Mesothelial cell of epicardium (in vitro differentiated cells): ENCODE measurements around the gene NPAT. TPM values are rescaled to one million over a fixed set of nuclear protein-coding genes. Genes with fewer than 3 reads are reported as not detected.
A peak's percentile ranks its signal among the peaks of the same experiment; 100 is the strongest.
"Not testable (repeated sequence)": the region's sequence is repeated elsewhere in the genome, so short reads cannot be mapped to it uniquely, and the experiment has no call there.

ENCODE experiments used
- DNase-seq, 2 experiments: peaks; one replicate each; pipeline ENCODE4 v3.0.0; 2021; ENCODE audit warnings: low spot score in 2 of 2; ENCODE audit not compliant: unreplicated experiment in 2 of 2
- H3K27ac Mint-ChIP-seq: 2 replicates; pipeline ENCODE4 v1.8.0; 2021; ENCODE audit warnings: mixed read lengths
- H3K27me3 Mint-ChIP-seq: 2 replicates; pipeline ENCODE4 v1.8.0; 2021; ENCODE audit warnings: low read depth, mixed read lengths
- H3K36me3 Mint-ChIP-seq: 2 replicates; pipeline ENCODE4 v1.8.0; 2021; ENCODE audit warnings: mixed read lengths
- H3K4me1 Mint-ChIP-seq: 2 replicates; pipeline ENCODE4 v1.8.0; 2021; ENCODE audit warnings: mixed read lengths
- H3K4me3 Mint-ChIP-seq: 2 replicates; pipeline ENCODE4 v1.8.0; 2021; ENCODE audit warnings: mild to moderate bottlenecking, moderate library complexity, mixed read lengths
- H3K9me3 Mint-ChIP-seq: 2 replicates; pipeline ENCODE4 v1.8.0; 2021; ENCODE audit warnings: mixed read lengths
- total RNA-seq: library from RNA; stranded (reverse); gene quantifications from 3 replicates; pipeline ENCODE4 v1.2.1, GENCODE V29; 2021
- TF ChIP-seq, protein P1 (sequence below): fragments of 200-600 bp; sonication (generic); IDR thresholded peaks from one replicate; pipeline ENCODE4 v1.5.0; 2021; ENCODE audit warnings: antibody characterized with exemption; ENCODE audit not compliant: unreplicated experiment

NPAT gene
- total RNA-seq, 1 donor from 2014 or later, result 18.8 TPM

DNA sequence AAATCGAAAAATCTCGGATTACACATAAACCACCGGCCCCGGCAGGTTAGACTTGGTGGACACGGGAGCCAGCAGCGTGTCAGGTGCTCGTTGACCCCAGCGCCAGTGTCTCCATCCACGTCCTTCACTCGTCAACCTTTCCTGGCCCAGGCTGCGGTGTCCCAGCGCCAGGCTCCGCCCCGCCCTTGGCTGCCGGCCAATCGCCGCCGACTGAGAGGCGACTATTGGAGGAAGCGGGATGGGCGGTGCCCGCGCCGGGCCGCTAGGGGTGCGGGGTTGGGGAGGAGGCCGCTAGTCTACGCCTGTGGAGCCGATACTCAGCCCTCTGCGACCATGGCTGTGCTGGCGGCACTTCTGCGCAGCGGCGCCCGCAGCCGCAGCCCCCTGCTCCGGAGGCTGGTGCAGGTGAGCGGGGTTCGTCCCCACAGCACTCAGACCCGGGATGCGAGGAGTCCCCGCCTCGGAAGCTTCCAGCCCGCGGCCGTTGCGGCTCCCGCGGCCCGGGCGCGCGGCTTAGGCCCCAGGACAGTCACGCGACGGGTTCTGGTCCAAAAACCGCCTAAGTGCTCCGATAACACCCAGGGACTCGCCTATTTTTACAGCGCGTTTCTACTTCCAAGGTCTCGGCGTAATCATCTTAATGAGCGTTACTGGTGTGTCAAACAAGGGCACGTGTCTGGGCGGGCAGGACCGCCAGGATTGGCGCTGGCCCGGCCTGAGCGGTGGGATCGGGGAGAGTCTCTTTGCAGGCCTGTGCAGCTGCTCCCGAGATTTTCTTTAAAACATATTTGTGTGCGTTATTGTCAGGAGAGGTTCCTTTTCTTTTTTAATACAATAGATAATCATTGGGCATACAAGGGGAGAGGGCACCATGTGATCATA, 100.9 kb downstream of the NPAT start, which contains the start of gene ACAT1:
Gene ACAT1 (plus strand): TSS at position 294 of the 882 bp plus-strand sequence. CDS start 40 bp downstream, at position 334.
- Mint-ChIP-seq H3K4me3 (peak within 1 kb of the TSS; percentile 85), H3K36me3 (peaks cover 6% of the 10 kb centered on the region), H3K4me1 (peaks cover 16% of the 10 kb centered on the region), H3K27me3 (no peaks in the 10 kb centered on the region), H3K9me3 (peaks cover 3% of the 10 kb centered on the region), H3K27ac (peak within 1 kb of the TSS; percentile 95)
- TF ChIP-seq, protein P1, sequence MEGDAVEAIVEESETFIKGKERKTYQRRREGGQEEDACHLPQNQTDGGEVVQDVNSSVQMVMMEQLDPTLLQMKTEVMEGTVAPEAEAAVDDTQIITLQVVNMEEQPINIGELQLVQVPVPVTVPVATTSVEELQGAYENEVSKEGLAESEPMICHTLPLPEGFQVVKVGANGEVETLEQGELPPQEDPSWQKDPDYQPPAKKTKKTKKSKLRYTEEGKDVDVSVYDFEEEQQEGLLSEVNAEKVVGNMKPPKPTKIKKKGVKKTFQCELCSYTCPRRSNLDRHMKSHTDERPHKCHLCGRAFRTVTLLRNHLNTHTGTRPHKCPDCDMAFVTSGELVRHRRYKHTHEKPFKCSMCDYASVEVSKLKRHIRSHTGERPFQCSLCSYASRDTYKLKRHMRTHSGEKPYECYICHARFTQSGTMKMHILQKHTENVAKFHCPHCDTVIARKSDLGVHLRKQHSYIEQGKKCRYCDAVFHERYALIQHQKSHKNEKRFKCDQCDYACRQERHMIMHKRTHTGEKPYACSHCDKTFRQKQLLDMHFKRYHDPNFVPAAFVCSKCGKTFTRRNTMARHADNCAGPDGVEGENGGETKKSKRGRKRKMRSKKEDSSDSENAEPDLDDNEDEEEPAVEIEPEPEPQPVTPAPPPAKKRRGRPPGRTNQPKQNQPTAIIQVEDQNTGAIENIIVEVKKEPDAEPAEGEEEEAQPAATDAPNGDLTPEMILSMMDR, result peak; percentile 60
- DNase-seq, result peak; percentile 93 to 97

DNA sequence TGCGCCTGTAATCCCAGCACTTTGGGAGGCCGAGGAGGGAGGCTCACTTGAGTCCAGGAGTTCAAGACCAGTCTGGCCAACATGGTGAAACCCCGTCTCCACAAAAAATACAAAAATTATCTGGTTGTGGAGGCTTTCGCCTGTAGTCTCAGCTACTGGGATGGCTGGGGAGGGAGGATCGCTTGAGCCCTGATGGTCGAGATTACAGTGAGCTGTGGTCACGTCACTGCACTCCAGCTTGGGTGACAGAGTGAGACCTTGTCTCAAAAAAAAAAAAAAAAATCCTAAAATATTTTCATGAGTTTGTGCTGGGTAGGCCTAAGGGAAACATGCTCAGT, 101.5 kb downstream of the NPAT start:
- not testable (repeated sequence) for H3K27ac Mint-ChIP-seq, DNase-seq, H3K36me3 Mint-ChIP-seq, H3K9me3 Mint-ChIP-seq, H3K27me3 Mint-ChIP-seq
- peaks cover 16% of the 10 kb centered on the region for H3K4me1 Mint-ChIP-seq
- peak overlapping the region; percentile 85 for H3K4me3 Mint-ChIP-seq

DNA sequence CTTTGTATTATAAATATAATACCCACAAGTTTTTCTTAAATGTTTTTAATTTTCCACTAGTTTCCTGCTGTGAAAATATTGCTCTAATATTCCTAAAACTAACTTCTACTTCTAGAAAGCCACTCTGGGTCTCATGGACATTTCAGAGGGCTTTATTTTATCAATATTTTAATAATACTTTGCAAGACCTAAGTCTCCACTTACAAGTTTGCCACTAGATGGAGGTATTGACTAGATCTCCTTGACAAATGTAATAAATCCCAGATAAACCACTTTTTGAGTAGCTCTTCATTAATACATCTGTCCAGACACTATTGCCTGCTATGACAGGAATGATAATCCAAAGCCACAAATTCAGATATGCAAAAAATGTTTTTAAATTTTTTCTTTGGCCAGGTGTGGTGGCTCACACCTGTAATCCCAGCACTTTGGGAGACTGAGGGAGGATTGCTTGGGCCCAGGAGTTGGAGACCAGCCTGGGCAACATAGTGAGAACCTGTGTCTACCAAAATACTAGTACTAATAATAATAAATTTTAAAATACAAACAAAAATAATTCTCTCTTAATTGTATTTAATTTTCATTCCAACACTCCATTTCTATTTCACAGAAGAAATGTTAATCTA, 104.6 kb downstream of the NPAT start:
- H3K27ac Mint-ChIP-seq, result no peak overlapping the region
- H3K9me3 Mint-ChIP-seq, result no peaks in the 10 kb centered on the region
- no peaks in the 10 kb centered on the region for H3K27me3 Mint-ChIP-seq
- TF ChIP-seq, protein P1, result no peak
- H3K4me1 Mint-ChIP-seq, result peaks cover 11% of the 10 kb centered on the region
- no peak for DNase-seq
- H3K4me3 Mint-ChIP-seq, result no peak overlapping the region
- H3K36me3 Mint-ChIP-seq, result no peaks in the 10 kb centered on the region

DNA sequence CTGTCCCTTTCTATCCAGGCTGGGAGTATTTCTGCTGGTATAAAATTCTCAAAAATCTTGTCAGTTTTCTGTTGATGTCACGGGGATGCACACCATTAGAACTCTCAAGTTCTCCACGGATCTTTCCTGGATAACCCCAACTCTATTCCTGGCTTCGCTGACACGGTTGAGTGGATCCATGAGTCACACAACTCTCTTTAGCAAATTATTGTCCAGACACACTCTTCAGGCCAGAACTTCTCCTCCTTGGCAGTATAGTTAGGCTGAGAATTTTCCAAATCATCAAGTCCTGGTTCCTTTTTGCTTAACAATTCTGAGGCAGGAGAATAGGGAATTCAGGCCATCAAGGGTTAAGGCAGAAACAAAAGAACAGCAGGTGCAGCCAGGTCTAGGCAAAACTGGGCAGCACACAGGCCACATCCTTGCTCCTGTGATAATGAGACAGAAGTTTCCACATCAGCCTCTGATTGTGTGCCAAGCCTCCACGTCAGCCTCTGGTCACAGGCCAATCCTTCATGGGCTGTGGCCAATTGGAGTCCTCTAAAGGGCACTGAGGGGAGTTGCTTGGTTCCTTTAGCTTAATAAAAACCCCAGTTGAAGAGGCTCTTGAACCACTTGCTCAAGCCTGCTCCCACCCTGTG, 106.8 kb downstream of the NPAT start:
- no peak overlapping the region for H3K4me3 Mint-ChIP-seq
- no peaks in the 10 kb centered on the region for H3K27me3 Mint-ChIP-seq
- TF ChIP-seq, protein P1, result no peak
- H3K36me3 Mint-ChIP-seq, result peaks cover 9% of the 10 kb centered on the region
- H3K27ac Mint-ChIP-seq, result no peak overlapping the region
- no peaks in the 10 kb centered on the region for H3K4me1 Mint-ChIP-seq
- peak in 1 of 2 experiments; percentile 43 for DNase-seq
- no peaks in the 10 kb centered on the region for H3K9me3 Mint-ChIP-seq

DNA sequence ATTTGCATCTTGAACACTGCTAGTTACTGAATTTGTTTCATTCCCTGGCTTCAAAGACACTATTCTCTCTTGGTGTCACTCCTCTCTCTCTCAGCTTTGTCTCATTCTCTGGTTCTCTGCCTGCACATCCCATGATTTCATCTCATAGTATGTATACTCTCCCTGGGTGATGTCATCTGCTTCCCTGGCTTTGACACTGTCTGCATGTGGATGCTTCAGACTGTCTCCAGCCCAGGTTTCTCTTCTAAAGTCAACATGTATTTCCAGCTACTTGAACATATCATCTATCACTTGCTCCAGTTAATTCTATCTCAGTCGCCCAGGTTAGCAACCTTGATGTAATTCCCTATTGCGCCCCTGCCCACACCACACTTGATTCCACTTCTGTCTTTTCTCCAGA, 110.4 kb downstream of the NPAT start:
- H3K36me3 Mint-ChIP-seq, result peaks cover 9% of the 10 kb centered on the region
- no peak overlapping the region for H3K27ac Mint-ChIP-seq
- no peak overlapping the region for H3K4me3 Mint-ChIP-seq
- no peaks in the 10 kb centered on the region for H3K4me1 Mint-ChIP-seq
- TF ChIP-seq, protein P1, result no peak
- no peaks in the 10 kb centered on the region for H3K27me3 Mint-ChIP-seq
- DNase-seq, result no peak
- H3K9me3 Mint-ChIP-seq, result no peaks in the 10 kb centered on the region

DNA sequence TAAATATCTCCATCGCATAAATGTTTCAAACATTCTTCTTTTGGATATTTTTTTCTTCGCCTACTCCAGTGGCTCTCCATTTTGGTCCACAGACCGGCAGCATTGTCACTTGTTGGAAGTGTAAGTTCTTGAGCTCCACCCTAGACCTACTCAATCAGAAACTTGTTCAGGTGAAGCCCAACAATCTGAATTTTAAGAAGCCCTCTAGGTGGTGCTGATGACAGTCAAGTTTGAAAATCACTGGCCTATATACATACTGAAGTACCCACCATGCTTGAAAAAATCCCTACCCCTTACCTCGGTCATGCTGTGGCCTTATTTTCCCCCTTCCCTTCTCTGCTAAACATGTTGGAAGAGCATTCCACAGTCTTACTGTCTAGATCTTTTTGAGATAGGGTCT, 111.3 kb downstream of the NPAT start:
- no peaks in the 10 kb centered on the region for H3K4me1 Mint-ChIP-seq
- no peak for DNase-seq
- H3K4me3 Mint-ChIP-seq, result no peak overlapping the region
- peak overlapping the region; percentile 13 for H3K27ac Mint-ChIP-seq
- no peaks in the 10 kb centered on the region for H3K9me3 Mint-ChIP-seq
- H3K36me3 Mint-ChIP-seq, result peaks cover 9% of the 10 kb centered on the region
- TF ChIP-seq, protein P1, result no peak
- H3K27me3 Mint-ChIP-seq, result no peaks in the 10 kb centered on the region
